Colonic mucosa (tissue), 4 donors: ENCODE data around the gene DHRS12. TPM values are rescaled to one million over a fixed set of nuclear protein-coding genes. Genes with fewer than 3 reads are reported as not detected.

Source experiments
- DNase-seq: peaks from one replicate; pipeline ENCODE4 v3.0.0-alpha.2; 2020
- H3K27ac ChIP-seq: fragments of 200-600 bp; one replicate; pipeline ENCODE4 v1.8.0; 2021
- H3K27me3 ChIP-seq: fragments of 200-600 bp; one replicate; pipeline ENCODE4 v1.8.0; 2021
- H3K36me3 ChIP-seq: fragments of 200-600 bp; one replicate; pipeline ENCODE4 v1.8.0; 2021
- H3K4me1 ChIP-seq: fragments of 200-600 bp; one replicate; pipeline ENCODE4 v1.8.0; 2021; ENCODE audit warnings: mild to moderate bottlenecking
- H3K4me3 ChIP-seq: fragments of 200-600 bp; one replicate; pipeline ENCODE4 v1.8.0; 2021
- H3K9ac ChIP-seq, 2 donors: one replicate each; pipeline ENCODE4 v1.7.0; 2013; ENCODE audit warnings: control low read depth in 2 of 2, low read depth in 2 of 2, low read length in 2 of 2
- H3K9me3 ChIP-seq: fragments of 200-600 bp; one replicate; pipeline ENCODE4 v1.8.0; 2021
- CTCF ChIP-seq: fragments of 200-600 bp; IDR thresholded peaks from one replicate; pipeline ENCODE4 v1.8.0; 2022; ENCODE audit warnings: antibody characterized with exemption, mild to moderate bottlenecking
- intact Hi-C: fragments of 100-400 bp; cut with DNase I; formaldehyde crosslinking; loops from one replicate; pipeline ENCODE4 v1.14.1; 2022
- total RNA-seq, 2 donors: library from RNA; stranded (reverse); fragmentation: NEBNext Ultra II Directional in 1 of 2; extraction: Animal tissue kit (Norgen Biotek cat#: 25700) in 1 of 2; gene quantifications; one replicate each; pipeline ENCODE4 v1.2.1, GENCODE V29; 2021
- donor health status: healthy.
- donor health status: DM: no; HTN: no; CAD: no.
- donor health status: DM: no; HTN: no; CAD: no.

Gene DHRS12
- total RNA-seq, 2 donors from 2014 or later: 6.6 to 12.4 TPM

GRCh38 chr13:51728275-51728673 is 75.7 kb downstream of the DHRS12 start:
- no peak overlapping the region for H3K9ac ChIP-seq
- H3K9me3 ChIP-seq: no peaks in the 10 kb centered on the region
- no peaks in the 10 kb centered on the region for H3K4me1 ChIP-seq
- H3K36me3 ChIP-seq: no peaks in the 10 kb centered on the region
- DNase-seq: no peak
- no peaks in the 10 kb centered on the region for H3K27me3 ChIP-seq
- no peak overlapping the region for H3K4me3 ChIP-seq
- intact Hi-C loops: no loop called here
- no peak for TF ChIP-seq CTCF
- no peak overlapping the region for H3K27ac ChIP-seq

- DNase-seq: no peak
- Histone ChIP-seq H3K27me3 (no peaks in the 10 kb centered on the region), H3K4me3 (no peak overlapping the region), H3K27ac (no peak overlapping the region), H3K9me3 (no peaks in the 10 kb centered on the region), H3K9ac (no peak overlapping the region), H3K36me3 (no peaks in the 10 kb centered on the region), H3K4me1 (no peaks in the 10 kb centered on the region)
- TF ChIP-seq CTCF: no peak
- intact Hi-C loops: no loop called here
Observed at GRCh38 chr13:51727634-51728274, 76.2 kb downstream of the DHRS12 start.

GRCh38 chr13:51726446-51727193 is 77.3 kb downstream of the DHRS12 start:
- H3K36me3 ChIP-seq: no peaks in the 10 kb centered on the region
- no peaks in the 10 kb centered on the region for H3K9me3 ChIP-seq
- DNase-seq: no peak
- H3K27me3 ChIP-seq: no peaks in the 10 kb centered on the region
- H3K4me3 ChIP-seq: no peak overlapping the region
- no peak for TF ChIP-seq CTCF
- H3K27ac ChIP-seq: no peak overlapping the region
- no peak overlapping the region for H3K9ac ChIP-seq
- H3K4me1 ChIP-seq: no peaks in the 10 kb centered on the region
- intact Hi-C loops: no loop called here

- DNase-seq: no peak
- no peak overlapping the region for H3K27ac ChIP-seq
- TF ChIP-seq CTCF: no peak
- no peaks in the 10 kb centered on the region for H3K27me3 ChIP-seq
- no peaks in the 10 kb centered on the region for H3K4me1 ChIP-seq
- H3K9me3 ChIP-seq: no peaks in the 10 kb centered on the region
- H3K4me3 ChIP-seq: no peak overlapping the region
- intact Hi-C loops: no loop called here
- no peak overlapping the region for H3K9ac ChIP-seq
- no peaks in the 10 kb centered on the region for H3K36me3 ChIP-seq
Observed at GRCh38 chr13:51724721-51725120, 79.2 kb downstream of the DHRS12 start.

- Histone ChIP-seq H3K27me3 (no peaks in the 10 kb centered on the region), H3K36me3 (no peaks in the 10 kb centered on the region), H3K4me3 (no peak overlapping the region), H3K4me1 (no peaks in the 10 kb centered on the region), H3K27ac (no peak overlapping the region), H3K9ac (no peak overlapping the region), H3K9me3 (no peaks in the 10 kb centered on the region)
- no peak for TF ChIP-seq CTCF
- no peak for DNase-seq
- intact Hi-C loops: no loop called here
Observed at GRCh38 chr13:51723529-51723928, 80.4 kb downstream of the DHRS12 start.
